GM18499 (cell line): Measurements from ENCODE around the gene LETM1.

Experiments used
- ATAC-seq: cut with Tn5 transposase; IDR thresholded peaks from one replicate; pipeline ENCODE4 v1.9.1; 2021; ENCODE audit warnings: moderate number of reproducible peaks; ENCODE audit not compliant: insufficient read depth, unreplicated experiment

The LETM1 gene

DNA sequence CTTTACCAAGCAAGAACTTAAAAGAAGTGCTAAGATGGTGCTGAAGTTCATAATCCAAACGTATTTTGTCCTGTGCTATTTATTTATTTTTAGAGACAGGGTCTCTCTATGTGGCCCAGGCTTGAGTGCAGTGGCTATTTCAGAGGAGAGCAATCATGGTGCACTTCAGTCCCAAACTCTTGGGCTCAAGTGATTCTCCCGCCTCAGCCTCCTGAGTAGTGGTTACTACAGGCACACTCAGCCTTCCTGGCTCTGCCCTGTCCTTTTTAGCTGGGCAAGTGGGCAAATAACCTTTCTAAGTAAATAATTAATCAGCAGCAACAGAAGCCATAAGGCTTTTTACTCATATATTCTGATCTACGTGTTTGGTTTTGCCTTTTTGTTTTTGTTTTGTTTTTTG lies 17.8 kb upstream of the LETM1 start:
- ATAC-seq, result no peak

DNA sequence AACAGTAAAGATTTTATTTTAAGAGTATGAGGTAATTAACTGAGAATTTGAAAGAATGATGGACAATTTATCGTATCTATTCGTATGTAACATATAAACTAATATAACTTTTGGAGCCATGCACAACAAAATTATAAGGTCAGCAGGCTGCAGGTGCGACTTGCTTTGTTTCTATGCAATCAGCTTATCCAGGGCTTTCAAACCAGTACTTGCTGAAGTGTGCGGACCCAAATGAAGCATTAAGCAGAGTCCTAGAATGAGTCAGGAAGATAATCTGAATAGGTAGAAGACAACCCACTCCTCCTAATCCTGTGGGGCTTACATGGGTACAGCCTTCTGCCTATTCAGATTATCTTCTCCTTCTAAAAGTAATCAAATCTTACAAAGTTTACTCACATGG lies 17.3 kb upstream of the LETM1 start:
- no peak for ATAC-seq

DNA sequence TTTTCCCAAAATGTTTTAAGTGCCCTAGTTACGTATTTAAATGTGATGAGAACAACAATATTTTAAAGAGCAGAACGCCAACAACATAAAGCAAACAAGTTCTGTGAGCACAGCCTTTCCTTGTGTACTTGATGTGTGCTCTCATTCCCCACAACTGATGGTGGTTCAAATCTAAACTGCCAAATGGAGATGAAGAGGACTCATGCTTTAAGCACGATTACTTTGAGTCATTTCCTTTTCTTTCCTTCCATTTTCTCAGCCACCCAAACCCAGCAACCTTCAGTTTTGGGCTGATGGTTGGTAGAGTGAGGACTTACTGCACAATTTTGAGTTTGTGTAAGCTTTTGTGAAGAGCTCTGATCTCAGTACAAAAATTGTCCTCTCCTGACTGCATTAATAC lies 16.9 kb upstream of the LETM1 start:
- no peak for ATAC-seq

DNA sequence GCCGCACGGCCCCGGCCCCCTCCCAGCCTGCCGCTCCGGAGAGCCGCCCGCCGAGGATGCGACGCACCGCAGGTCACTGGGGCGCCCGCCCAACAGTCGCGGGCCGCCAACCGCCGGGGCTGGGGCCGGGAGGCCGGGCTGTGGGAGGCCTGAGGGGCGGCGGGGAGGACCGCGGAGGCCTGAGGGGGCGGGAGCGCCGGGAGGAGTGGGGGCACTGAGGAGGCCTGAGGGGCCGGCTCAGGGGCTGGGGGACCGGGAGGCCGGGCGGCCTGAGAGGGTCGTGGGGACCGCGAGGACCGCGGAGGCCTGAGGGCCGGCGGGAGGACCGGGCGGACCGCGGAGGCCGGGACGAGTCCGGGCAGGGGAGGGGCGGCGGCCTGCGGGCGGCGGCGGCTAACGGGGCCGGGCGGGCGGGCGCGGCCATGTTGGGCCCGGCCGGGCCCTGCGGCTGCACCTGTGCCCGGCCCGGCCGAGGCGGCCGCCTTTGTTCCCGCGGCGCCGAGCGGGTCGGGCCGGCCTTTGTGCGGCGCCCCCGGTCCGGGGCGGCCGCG lies 15.6 kb upstream of the LETM1 start:
- no peak for ATAC-seq

DNA sequence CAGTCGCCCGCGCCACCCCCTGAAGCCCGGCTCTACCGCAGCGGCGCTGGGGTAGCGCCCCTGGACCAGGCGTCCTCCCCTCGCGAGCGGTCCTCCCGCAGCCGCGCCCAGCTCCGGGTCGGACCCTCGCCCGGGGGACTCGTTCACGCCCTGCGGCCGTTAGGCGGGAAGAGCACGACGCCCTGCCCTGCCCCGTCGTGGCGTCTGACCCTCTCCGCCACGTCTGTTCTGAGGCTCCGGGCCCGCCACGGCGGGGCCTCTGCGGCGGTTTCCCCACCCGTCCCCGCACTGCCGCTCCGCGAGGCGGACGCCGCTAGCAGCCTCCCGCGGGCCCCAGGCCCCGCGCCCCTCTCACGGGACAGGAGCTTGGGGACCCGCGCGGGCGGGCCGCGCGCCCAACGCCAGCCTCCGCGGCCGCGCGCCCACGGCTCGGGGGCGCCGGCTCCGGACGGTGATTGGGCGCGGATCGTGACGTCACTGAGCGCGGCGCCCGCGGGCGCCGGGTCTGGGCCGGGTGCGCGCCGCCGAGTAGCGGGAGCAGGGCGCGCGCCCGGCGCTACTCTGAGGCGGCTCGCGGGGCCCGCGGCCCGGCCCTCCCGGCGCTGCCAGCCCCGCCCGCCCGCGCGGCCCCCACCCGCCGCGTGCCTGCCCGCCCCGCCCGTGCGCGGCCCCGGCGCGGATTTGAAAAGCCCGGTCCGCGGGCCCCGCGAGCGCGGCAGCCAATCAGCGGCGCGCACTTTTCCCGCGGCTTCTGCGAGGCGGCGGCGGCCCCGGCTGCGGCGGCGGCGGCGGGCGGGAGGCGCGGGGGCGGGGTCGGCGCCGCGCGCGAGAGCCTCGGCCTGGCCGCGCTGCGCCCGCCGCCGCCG lies 14.9 kb upstream of the LETM1 start, which contains the start of gene NSD2:
Gene NSD2, plus strand, starts transcription at position 816 of the 866 bp plus-strand sequence. CDS start 29,262 bp downstream, outside the sequence.
- ATAC-seq, result peak; percentile 26

DNA sequence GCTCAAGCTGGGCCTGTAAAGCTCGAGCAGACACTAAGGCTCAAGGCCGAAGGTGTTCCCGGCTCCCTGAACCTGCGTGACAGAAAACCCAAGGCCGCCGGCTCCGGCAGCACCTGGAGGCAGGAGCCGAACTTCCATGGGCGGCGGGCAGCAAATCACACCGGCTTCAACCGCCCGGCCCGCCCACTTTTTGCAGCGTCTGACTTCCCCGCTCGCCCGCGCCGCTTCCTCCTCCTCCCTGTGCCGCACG lies 14.3 kb upstream of the LETM1 start:
- ATAC-seq, result peak; percentile 40

DNA sequence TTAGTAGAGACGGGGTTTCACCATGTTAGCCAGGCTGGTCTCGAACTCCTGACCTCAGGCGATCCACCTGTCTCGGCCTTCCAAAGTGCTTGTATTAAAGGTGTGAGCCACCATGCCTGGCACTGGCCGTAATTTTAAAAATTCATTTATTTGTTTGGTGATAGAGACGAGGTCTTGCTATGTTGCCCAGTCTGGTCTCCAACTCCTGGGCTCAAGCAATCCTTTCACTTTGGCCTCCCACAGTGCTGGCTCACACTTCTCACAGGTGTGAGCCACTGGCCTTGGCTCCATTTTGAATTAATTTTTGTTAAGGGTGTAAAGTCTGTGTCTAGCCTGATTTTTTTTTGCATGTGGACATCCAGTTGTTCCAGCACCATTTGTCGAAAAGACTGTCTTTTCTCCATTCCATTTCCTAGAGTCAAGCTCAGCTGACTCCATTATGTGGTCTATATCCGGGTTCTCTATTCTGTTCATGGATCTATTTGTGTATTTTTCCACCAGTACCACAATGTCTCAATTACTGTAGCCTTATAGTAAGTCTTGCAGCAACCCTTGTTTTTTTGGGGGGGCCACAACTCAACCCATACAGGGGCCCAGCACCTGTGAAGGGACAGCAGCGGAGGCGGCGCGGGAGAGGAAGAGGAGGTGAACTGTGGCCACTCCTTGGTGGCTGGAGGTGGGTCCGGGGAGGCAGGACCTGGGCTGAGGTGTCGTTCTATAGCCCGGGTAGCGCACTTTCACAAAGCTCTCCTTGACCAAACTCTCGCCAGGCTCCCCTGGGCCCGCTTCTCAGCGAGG lies 13.8 kb upstream of the LETM1 start:
- ATAC-seq, result peak; percentile 5

DNA sequence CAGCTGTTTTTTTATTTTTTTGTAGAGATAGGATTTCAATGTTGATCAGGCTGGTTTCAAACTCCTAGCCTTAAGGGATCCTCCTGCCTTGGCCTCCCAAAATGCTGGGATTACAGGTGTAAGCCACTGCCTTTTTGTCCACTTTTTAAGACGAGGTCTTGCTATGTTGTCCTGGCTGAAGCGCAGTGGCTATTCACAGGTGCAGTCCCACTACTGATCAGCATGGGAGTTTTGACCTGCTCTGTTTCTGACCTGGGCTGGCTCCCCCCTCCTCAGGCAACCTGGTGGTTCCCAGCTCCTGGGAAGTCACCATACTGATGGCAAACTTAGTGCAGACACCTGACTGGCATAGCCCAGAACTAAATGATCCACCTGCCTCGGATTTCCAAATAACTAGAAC lies 13.0 kb upstream of the LETM1 start:
- ATAC-seq, result no peak

DNA sequence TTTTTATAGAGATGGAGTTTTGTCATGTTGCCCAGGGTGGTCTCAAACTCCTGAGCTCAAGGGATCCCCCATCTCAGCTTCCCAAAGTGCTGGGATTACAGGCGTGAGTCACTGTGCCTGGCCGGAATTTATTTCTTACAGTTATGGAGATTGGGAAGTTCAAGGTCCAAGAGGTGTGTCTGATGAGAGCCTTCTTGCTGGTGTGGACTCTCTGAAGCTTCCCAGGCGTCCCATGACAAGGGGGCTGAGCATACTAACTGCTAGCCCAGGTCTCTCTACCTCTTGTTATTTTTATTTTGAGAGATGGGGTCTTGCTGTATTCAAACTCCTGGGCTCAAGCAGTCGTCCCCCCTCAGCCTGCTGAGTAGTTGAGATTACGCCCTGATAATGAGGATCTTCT lies 12.3 kb upstream of the LETM1 start:
- ATAC-seq, result no peak

DNA sequence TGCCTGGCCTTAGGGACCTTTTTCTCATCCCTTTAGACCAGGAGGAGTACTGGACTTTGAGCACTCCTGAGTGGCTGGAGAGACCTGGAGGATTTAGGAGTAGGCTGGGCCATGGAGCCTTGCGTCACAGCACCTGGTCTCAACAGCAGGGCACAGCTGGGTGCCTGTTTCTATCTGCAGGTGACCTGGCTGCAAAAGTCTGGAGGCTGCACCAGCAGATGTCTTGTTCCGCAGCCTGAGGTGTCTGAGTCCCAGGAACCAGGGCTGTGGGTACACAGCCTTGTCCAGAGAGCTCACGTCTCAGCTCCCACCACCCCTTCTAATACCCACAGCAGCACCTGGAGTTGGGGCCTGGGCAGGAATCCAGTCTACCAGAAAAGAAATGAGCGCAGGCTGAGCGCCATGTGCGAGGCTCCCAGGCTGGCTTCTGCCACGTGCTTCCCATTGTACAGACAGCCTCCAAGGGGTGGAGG lies 10.3 kb upstream of the LETM1 start:
- ATAC-seq, result no peak

DNA sequence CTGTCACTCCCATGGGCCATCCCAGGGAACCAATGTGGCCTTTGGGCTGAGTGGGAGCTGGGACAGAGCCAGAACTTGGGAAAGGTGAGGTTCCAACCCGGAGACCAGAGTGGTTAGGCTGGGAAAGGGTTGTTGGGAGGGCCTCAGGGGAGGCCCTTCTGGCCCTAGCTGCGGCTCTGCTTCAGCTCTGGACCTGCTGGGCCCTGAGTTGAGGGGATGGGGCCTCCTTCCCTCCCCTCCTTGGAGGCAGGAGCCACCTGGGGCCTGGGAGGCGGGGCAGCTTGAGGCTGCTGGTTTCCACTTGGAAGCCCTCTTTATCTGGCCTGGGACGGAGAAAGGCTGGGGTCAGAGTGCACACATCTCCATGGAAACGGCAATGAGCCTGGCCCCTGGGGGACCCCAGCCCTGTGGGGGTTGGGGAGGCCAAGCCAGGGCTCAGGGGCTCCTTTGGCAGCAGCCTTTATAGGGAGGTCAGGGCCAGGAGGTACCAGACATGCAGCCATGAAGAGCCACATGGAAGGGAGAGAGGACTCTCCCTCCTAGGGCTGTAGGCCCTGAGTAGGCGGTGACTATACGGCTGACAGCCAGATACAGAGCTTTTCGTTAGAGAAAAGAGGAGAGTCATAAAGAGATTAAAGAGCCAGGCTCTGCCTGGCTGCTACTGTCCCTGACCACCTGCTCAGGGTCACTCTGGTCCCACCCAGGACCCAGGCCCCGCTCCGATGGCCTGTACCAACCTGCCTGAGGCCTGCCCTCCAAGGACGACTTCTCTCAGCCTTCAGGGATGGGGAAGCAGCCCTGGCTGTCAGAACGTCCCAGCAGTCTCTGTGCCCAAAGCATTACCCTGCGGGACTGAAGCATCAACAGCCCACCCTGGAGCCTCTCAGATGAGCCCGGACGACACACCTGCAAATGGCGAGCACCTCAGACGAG lies 8.4 kb upstream of the LETM1 start:
- ATAC-seq, result no peak

DNA sequence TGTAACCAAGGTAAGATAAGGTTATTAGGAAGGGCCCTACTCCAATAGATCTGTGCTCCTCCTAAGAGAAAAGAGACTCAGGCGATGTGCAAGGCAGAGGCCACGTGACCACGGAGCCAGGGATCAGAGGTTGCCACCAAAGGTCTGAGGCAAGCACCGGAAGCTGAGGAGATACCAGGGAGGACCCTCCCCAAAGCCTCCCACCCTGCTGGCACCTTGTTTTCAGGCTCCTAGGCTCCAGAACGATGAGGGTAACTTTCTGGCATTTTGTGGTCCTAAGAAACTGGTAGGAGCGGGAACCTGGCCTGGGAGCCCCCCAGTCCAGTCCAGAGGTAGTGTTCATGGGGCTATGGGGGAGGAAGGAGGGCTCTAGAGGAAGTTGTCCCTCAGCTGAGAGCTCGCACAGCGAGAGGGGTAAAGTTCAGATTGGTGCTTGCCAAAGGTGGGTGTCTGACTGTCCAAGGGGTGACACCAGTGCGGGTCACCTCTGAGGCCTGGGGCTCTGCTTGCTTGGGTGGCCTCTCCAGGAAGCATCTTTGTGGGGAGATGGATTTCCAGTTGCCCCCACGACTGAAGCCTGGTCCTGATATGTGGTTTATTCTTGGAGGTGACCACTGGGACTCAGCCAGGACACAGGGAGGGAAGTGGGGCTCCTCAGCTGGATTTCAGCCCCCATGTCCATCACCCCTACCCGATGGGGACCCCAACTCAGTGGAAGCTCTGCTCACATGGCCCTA lies 7.5 kb upstream of the LETM1 start:
- ATAC-seq, result no peak

DNA sequence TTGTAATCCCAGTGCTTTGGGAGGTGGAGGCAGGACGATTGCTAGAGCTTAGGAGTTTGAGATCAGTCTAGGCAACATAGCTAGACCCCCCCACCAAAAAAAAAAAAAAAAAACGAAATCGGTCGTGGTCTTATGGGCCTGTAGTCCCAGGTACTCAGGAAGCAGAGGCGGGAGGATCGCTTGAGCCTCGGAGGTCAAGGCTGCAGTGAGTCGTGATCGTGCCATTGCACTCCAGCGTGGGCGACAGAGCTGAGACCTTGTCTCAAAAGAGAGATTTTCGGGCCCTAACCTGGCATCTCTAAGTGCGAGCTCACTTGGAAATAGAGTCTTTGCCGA lies 7.0 kb upstream of the LETM1 start:
- no peak for ATAC-seq

DNA sequence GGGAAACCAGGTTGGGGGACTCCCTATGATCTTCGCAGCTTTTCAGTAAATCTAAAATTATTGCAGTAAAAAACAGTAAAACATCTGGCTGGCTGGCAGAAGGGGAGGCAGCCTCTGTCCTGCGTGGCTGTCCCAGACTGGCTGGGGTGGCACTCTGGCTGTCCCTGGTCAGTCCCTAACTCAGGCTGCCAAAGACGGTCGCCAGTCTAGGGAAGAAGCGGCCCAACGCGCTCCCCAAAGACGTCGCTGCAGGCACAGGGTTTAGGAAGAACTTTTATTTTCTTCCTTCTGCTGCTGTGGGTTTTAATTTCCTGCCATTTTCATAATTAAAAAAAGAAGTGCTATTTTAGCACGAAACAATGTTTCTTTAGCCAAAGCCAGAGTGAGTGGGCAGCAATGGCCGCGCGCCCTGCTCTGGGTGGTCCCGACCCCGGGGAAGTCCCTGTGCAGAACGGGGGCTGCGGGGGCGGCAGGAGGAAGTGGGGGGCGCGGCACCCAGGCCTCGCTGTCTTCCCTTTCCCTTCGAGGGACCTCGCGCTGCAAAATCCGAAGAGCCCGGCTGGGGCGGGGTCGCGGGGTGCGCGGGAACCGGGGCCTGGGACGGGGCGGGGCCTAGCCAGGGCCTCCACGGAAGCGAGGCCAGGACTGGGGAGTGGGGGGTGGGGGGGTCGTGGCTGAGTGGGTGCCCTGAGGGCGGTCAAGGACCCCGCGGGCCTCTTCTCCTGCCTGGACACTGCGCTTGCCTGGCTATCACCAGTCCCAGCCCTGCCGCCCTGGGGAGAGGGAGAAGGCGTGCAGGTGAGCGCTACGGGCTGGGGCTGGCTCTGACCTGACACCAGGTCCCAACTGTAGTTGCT lies 6.3 kb upstream of the LETM1 start:
- ATAC-seq, result no peak

DNA sequence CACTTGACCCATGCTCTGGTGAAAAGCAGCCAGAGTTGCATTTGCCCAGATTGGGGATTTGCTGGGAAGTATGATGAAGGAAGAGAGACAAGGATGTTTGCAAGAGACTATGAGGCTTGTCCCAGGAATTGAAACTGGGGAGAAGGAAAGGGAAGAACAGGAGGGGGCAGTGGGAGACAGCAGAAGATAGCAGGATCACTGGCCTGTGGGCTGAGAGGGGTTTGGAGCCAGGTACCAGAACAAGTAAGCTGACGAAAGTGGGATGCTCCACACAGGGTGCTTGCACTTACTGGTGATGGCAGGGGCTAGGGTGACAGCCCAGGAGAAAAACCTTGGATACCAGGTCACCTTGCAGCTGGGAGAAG lies 3.4 kb upstream of the LETM1 start:
- ATAC-seq, result no peak

DNA sequence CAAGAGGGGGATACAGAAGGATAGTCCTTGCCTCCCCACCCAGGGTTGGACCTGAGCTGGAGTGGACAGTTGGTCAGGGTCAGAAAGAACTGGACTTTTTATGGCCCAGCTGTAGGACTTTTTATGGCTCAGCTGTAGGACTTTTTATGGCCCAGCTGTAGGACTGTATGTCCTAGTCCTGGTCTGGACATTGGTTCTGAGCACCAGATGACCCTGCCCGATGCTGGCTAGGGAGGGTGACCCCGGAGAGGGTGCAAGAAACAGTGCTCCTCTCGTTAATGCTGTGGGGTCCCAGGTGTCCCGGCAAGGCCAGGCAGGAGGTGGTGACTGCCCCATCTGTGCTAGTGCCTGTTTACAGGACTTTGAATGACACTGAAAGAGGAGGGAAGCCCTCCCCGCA lies 2.0 kb upstream of the LETM1 start:
- ATAC-seq, result no peak

DNA sequence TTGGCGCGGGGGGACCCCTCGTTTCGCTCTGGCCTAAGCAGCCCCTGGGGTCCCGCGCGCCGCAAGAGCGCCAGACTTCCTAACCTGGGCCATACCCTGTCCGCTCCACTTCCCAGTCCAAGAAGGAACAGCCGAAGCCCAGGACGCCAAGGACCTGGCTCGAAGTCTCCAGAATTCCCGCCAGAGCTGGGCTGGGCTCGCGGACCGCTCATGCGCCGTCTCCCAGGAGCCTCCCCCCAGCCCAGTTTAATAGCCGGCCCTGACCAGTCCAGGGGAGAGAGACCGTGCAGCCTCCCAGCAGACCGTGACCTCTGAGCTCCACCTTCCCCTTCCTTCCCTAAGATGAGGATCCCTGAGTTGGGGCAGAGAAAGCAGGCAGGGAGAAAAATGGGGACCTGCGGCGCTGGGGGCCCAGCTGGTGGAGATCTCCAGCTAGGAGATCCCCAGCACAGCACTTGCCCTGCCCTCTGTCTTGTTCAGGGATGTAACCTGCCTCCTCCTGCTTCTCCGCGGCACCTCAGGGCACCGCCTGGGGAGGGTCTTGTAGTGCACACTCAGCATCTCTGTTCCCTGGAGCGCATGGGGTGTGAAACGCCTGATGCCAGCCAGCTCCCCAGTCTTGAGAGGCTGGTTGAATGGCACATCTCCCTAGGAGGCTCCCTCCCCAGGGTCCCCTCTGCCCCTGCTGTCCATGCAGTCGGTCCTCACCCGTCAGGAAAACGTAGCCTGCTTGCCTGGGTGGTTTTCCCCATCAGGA lies 1.2 kb upstream of the LETM1 start:
- no peak for ATAC-seq

DNA sequence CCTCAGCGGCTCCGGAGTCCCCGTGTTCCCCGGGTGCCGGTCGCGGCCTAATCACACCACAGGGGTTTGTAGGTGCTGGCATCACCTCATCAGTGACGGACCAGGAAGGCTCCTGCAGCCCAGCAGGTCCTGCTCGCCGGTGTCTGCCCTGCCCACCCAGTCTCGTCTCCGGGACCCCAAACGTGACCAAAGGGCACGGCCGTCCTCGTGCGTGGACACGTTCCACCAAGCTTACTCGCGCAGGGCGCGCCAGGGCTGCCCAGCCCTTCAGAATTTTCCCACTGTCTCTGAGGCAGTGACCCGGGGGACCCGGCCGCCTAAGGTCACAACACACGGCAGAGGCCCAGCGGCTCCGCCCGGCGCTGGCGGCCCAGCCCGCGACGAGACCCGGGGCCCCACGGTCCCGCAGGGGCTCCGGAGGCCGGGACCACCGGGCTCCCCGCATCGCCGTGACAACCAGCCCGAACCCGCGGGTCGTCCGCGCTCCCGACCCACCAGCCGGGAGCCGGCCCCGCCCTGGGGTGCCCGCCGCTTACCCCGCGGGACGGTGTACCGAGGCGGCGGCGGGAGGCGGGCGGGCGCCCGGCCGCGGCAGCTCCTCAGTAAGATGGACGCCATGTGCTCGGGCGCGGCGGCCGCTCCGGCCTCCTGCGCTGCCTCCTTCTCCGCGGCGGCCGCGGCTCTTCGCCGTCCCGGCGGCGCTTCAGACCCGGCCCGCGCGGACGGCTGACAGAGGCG lies 454 bp downstream of the LETM1 start:
- no peak for ATAC-seq
